Activated CD4-positive, CD25-positive, alpha-beta regulatory T cell (primary cell): ENCODE results near the gene LEMD1.
"Not testable (repeated sequence)": the region's sequence is repeated elsewhere in the genome, so short reads cannot be mapped to it uniquely, and the experiment has no call there.

ENCODE experiments used
- DNase-seq, 4 experiments: peaks; one replicate each; lab custom pipeline; 2025; lab: John Stamatoyannopoulos, UW

Gene LEMD1

GRCh38 chr1:205429762-205430695 lies 8.2 kb upstream of the LEMD1 start:
- no peak for DNase-seq

GRCh38 chr1:205424901-205425600 lies 3.2 kb upstream of the LEMD1 start:
- no peak for DNase-seq

DNA sequence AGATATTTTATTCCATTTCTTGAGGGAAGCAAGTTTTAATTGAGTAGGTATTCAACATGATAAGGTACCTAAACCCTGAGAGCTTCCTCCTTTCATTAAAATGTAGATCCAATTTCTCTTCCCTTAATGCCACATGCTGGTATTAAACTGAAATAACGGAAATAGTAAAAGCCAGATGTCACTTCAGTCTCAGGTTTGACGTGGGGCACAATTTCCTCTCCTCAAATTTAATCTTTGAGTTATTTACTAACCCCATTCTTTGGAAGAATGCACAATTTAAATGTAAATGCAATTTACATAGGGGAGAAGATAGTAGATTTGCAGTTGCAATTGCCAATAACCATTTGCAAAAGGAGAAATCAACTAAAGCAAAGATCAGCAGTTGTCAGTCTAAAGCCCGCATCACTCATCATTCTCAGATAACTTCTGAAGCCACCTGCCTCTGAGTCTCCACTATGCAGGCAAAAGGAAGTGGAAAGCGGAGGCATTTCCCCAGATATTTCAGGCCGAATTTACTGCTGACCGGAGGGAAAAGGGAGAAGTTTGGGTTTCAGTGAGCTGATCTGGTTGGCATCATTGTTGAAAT lies 2.1 kb upstream of the LEMD1 start:
- DNase-seq, result no peak

DNA sequence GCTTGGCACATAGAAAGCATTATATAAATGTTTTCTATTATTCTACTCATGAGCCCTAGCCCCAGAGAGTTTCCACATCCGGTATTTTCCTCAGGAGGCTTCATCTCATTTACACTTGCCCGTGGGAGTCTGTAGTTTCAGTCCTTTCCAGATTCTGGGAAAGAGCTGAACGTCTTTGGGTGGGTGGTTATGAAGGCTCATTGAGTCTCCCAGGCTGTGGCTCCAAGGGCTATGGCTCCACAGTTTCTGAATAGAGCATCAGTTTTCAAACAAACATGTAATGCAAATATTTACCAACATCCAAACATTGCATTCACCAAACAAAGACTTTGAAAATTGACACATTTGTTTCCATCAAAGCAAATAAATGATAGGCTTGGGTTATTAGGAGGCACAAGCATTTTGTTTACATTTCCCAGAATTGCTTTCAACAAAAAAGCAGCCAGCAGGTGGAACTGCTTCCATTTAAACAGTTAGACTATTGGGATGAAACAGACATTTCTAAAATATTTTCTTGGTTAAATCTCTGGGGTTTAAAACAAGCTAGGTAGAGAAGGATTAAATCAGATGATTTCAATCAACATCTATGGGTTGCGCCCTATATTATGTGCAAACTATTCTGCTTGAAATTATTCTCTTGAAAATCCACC lies 1.3 kb upstream of the LEMD1 start:
- DNase-seq, result no peak

GRCh38 chr1:205420938-205421337 lies 918 bp downstream of the LEMD1 start:
- DNase-seq, result no peak

DNA sequence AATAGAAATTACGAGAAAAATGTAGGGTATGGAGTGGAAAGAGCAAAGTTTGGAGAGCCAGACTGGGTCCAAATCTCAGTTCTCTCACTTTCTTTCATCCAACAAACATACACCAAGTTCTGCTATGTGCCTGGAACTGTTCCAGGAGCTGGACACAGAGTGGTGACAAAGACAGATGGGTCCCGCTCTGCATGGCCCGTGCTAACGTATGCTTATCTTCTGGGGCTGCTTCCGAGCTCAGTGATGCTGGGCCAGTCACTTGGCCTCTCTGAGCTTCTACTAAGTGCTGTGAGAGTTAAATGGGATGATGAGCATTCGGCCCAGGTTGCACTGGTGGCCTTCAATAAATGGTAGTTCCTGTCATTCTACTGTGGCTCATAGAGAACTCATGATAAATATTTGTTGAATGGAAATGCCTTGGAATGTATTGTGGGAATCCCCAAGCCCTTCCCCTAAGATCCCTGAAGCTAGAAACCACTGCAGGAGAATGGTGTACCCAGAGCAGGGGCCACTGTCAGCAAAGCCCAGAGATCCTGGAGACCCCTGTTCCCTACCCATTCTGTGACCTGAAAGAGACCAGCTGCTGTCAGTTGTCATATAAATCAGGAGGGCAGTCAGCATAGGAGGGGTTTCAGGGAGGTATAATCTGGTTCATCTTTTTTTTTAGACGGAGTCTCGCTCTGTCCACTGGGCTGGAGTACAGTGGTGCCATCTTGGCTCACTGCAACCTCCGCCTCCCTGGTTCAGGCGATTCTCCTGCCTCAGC lies 3.8 kb downstream of the LEMD1 start:
- DNase-seq, result no peak

DNA sequence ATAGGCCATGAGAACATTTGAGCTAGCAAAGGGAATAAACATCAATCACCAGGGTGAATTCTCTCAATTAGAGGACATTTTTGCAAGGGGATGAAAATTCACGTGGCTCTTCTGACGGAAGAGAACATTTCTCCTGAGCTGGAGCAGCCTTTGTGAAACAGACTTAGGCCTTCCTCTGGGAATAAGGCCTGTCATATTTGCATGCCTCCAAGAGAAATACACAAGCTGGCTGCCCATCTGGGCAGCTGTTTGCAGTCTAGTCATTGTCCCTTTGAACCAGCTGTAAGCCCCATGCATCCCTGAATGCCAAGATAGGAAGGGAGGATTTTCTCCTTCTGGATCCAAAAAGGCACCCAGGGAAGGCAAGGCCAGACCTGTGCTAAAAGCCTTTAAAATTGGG lies 5.5 kb downstream of the LEMD1 start:
- DNase-seq, result no peak

- DNase-seq, result no peak
These were observed 11.1 kb downstream of the LEMD1 start for GRCh38 chr1:205410581-205411298.

DNA sequence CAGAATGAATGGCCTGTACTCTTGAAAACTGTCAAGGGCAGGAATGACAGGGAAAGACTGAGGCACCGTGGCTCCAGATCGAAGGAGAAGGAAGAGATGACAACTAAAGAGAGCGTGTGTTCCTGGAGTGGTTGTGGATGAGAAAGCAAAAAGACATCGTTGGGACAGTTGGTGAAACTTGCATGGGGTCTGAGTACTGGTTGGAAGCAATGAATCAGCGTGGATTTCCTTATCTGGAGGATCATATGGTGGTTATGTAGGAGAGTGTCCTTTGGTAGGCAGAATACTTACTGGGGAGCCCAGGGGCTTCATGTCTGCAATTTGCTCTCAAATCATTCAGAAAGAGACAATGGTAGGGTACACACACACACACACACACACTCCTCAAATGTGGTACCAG lies 13.9 kb downstream of the LEMD1 start:
- DNase-seq, result no peak

DNA sequence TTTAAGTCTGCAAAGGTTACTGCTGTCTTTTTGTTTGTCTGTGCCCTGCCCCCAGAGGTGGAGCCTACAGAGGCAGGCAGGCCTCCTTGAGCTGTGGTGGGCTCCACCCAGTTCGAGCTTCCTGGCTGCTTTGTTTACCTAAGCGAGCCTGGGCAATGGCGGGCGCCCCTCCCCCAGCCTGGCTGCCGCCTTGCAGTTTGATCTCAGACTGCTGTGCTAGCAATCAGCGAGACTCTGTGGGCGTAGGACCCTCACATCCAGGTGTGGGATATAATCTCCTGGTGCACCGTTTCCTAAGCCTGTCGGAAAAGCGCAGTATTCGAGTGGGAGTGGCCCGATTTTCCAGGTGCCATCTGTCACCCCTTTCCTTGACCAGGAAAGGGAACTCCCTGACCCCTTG lies 15.6 kb downstream of the LEMD1 start:
- not testable (repeated sequence) for DNase-seq

DNA sequence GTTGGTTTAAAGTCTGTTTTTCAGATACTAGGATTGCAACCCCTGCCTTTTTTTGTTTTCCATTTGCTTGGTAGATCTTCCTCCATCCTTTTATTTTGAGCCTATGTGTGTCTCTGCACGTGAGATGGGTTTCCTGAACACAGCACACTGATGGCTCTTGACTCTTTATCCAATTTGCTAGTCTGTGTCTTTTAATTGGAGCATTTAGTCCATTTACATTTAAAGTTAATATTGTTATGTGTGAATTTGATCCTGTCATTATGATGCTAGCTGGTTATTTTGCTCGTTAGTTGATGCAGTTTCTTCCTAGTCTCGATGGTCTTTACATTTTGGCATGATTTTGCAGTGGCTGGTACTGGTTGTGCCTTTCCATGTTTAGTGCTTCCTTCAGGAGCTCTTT lies 17.4 kb downstream of the LEMD1 start:
- DNase-seq, result not testable (repeated sequence)

GRCh38 chr1:205398586-205398985 lies 23.3 kb downstream of the LEMD1 start:
- DNase-seq, result no peak

GRCh38 chr1:205396967-205397616 lies 24.8 kb downstream of the LEMD1 start:
- no peak for DNase-seq

DNA sequence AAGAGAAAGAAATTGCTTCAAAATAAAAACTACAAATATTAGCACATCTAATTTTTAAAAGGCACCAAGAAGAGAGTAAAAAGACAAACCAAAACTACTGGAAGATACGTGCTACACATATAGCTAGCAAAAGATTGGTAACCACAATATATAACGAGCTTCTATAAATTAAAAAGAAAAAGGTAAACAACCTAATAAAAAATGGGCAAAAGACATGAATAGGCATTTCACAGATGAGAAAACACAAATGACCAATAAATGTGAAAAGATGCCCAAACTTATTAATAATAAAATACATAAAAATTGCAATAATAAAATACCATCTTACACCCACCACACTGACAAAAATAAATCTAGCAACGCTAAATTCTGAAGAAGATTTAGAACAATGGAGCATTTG lies 26.2 kb downstream of the LEMD1 start:
- no peak for DNase-seq

- DNase-seq, result no peak
These were observed 29.2 kb downstream of the LEMD1 start for GRCh38 chr1:205392650-205393049.

GRCh38 chr1:205391386-205391785 lies 30.5 kb downstream of the LEMD1 start:
- DNase-seq, result no peak

GRCh38 chr1:205387845-205388244 lies 34.0 kb downstream of the LEMD1 start:
- DNase-seq, result no peak

- DNase-seq, result not testable (repeated sequence)
These were observed 38.9 kb downstream of the LEMD1 start for GRCh38 chr1:205382990-205383389.

DNA sequence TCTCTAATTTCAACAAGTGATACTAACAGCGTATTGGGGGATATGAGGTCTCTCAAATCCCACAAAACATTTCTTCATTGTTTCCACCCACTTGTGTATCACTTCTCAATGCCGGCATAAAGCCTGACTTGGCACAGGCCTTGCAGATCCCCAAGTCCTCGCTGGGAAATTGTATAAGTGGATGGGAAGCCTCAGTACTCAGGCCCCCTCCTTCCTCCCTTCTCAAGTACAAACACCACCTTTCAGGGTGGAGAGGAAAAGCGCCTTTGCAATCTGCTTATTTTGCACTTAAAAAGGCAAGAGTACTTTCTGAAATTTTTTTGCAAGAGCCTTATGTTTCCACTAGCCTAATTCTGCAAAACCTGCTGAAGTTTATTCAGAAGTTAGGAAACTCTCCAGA lies 39.3 kb downstream of the LEMD1 start:
- no peak for DNase-seq

- DNase-seq, result no peak
These were observed 40.6 kb downstream of the LEMD1 start for GRCh38 chr1:205381305-205381704.
